DMS114 treated with DMSO at 0.1 percent for 48 hours (cell line): Measurements from ENCODE around the gene TNFRSF19.

Experiments used
- DNase-seq: peaks from one replicate; lab custom pipeline; 2025; ENCODE audit not compliant: unreplicated experiment; lab: John Stamatoyannopoulos, UW

Gene TNFRSF19

DNA sequence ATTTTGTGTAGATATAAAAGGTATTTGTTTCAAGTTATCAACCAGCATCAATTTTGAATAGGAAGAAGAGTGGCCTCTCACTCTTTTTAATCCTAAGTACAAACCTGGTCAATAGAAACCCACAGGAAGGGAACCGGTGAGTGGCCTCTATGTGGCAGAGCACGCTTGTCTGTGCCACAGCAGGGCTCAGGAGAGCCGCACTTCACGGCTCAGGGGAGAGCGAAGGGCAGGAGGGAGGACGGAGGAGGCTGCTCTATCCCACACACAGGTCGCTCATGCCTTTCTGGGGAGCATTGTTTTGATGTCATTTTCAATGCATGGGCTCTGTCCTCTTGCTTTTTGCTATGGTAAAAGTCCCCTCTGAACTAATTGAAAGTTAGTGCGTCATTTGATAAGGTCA, 57.2 kb downstream of the TNFRSF19 start:
- DNase-seq = no peak

DNA sequence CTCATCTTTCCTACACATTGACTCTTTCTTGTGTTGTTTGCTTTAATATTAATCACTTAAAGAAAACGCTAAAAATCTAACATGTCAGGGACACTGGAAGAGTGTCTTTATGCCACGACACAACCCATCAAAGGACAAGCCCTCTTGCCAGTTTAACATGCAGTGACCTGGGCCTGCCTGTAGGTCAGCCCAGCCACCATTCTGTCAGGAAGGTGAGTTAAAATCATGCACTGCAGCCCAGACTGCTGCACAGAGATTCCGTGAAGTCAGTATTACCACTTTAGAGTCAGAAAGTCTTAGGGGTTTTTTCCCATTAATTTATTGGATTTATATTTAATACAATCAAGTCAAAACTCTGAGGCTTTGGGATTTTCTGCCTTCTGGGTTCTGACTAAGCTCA, 58.0 kb downstream of the TNFRSF19 start:
- DNase-seq = no peak

DNA sequence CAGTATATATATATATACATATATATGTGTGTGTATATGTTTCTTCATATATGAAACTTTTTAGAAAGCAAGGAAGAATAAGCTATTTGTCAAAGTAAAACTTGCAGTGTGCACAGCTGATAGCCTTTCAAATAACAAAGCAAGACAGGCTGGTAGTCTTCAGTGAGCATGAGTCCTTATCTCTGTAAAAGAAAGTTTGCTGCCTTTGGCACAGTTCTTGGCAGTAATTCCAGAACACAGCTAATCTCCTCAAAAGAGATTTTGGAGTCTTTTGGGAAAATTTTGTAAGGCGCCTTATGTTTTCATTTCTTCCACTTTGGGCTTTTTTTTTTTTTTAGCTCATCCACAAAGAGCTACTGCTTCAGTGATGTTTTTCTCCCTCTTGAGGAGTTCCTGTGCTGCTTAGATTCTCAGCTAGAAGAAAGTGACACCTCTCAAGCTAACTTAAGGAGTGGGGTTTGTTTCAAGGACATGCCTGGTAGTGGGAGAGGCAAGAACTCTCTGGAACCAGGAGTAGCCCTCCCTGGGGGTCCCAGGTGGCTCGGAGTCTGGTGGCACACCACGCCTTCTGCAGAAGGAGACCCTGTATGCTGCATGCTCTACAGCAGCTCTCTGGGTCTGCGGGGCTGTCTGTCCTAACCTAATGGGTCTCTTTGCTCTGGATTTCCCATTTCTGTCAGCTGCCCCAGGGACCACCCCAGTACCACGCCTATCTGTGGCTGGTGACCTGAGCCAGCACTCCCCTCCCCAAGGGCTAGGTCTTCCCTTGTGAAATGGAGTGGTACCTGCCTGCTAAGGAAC, 58.8 kb downstream of the TNFRSF19 start:
- no peak for DNase-seq

DNA sequence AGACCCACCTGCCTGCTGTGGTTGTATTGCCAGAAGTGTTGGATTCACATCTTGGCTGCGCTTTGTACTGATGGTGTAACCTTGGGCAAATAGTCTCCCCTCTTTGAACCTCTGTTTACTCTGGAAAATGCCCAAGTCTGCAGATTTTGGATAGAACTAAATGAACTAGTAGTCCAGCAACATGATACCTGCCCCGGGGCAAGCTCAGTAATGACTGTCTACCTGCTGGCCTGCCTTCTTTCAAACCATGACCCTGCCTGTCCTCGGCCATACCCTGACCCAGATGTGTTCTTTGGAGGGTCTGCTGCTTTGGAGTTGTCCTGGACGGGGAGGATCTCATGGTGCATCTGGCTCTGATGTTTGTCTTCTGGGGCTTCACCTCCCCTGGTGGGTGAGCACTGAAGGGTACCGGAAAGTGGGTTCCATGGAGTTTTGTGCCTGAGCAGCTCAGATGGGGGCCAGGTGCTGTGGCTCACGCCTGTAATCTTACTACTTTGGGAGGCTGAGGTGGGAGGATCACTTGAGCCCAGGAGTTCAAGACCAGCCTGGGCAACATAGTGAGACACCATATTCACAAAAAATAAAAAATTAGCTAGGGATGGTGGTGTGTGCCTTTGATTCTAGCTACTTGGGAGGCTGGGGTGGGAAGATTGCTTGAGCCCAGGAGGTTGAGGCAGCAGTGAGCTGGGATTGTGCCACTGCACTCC, 59.5 kb downstream of the TNFRSF19 start:
- DNase-seq = no peak

DNA sequence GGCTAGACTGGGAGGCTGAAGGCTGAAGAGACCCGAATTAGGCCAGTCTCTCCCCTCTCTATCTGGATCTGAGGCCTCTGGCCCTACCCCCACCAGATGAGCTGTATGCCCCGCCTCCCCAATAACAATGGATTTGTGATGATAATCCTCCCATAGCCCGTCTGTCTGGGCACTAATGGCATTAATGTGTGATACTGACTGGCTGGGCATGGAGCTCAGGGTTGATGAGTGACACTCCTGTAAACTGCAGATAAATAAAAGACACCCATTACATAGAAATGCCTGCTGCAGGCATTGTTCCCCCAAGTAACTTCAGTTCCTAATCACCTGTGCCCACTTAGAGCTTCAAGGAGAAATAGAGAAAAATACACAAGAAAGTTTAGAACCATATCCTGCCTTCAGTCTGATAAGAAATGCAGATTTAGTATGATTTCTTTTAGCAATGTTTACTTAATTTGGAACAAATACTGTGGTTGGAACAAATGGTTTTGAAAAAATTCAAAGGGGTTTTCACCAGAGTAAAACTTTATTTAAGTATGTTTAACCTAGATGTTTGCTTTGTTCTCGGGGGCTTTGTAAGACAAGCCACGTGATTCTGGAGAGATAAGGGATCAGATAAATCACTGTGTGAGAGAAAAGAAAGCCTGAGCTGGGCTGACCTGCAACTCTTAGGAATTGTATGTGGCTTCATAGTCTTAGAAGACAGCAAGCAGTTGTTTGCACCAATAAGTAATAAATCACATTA, 60.3 kb downstream of the TNFRSF19 start:
- no peak for DNase-seq

DNA sequence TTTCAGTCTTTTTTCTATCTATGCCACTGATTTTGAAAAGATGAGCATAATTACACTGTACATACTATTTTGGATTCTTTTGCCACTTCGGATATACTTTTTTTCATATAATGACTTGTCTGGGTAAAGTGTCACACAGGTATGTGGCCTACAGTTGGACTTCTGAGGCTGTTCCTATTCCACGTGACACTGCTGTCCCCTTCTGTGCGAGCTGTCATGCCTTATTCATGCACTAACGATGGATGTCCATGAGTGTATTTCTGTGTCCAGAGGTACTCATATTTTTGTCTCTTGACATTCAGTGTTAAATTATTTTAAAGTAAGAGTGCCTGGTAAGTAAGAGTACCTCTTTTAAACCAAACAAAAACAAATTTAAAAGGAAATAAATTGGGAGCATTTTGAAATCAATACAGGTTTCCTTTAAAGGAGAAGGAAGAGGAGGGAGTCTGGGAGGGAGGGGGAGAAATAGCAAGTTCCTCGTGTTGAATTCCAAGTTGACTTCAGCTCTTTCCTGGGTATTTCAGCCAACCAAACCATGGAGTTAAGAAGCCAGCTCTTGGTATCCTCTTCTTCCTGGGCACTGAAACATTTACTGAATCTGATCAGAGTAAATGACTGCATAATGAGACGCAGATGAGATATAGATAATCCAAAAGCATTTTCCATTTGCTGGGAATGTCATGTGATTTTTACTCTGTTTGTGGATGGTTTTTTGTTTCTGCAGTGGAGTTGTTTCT, 61.3 kb downstream of the TNFRSF19 start:
- no peak for DNase-seq

DNA sequence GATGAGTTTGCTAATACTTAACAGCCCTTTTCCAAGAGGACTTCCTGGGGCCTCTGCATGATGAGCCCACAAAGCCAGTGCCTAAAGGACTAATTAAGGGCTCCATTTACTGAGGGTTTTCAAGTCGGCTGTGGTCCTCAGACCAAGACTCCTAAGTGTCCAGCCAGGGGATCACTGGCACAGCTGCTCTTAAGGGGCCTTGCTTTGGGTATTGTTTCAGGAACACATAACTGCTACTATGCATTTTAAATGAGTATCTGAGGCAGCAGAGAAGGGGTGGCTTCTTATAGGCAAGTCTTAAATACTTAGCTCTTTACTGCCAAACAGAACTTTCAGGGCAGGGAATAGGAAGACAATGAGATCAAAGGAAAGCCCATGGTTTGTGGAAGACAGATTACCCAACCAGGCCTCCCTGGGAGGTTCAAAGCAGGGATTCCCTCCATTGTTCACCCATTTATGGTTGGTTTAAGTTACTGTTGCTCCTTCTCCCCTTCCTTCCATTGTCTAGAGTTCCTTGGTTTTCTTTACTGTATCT, 61.9 kb downstream of the TNFRSF19 start:
- DNase-seq = no peak

DNA sequence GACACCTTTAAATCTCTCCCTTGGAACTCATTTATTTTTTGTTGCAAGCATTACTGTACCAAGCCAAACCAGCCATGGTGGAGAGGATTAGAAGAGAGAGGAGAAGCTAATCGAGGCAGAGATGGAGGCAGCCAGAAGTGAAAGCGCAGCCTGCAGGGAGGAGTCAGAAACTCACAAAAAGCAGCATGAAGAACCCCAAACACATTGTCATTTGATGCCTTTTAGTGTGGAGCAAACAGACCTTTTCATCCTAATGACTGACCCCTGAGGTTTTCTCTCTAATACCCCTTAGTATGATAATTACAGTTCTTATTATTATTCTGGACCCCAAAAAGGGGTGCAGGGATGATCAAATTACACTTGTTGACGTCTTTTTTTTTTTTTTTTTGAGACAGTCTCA, 62.5 kb downstream of the TNFRSF19 start:
- no peak for DNase-seq

DNA sequence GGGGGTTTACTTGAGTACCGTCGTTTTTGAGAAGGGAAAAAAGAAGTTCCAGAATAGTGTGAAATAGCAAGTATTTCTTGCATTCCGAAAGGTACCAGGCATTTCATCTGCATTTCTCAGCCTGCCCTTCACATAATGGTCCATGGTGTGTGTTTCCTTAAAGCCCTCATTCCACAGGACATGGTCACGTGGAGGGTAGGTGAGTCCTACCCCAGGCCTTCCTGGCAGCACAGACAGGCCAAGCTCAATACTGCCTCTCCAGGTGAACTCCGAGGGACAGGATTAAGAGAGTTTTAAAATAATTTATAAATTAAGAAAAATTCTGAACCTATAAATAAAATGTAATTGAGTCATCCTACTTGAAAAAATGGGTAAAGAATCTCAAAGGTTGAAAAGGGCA, 64.7 kb downstream of the TNFRSF19 start:
- DNase-seq = no peak

DNA sequence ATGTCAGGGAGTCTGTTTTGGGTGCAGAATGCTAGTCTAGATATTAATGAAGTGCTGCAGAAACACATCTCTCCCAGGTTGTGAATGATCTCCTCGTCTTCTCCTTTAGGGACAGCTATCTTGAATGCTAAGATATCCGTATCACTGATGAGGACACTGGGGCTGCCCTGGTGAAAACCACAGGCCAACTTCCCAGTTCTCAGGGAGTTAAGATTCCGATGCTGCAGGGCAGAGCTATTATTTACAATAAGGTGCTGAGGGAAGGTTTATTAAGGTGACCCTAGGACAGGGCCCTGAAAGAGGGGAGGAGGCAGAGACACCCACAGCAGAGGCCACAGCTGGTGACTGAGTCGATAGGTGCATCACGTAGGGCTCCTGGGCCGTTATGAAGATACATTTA, 66.1 kb downstream of the TNFRSF19 start:
- DNase-seq = no peak

DNA sequence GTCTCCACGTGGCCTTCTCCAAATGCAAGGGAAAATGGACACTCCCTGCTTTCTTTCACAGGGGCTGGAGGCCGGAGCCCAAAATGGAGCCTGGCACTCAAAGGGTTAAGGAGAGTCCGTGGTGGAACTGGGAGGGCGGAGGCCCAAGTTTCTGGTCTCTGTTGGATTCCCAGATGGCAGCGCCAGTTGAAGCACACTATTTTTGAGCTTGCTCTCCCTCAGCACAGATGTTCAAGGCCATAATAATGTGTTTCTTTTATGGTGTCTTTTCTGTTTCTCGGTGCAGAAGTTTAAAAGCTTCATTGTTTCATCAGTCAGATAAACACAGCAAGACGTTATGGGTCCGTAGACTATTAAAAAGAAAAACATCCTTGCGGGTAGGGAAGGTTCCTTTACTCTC, 67.6 kb downstream of the TNFRSF19 start:
- DNase-seq = no peak

DNA sequence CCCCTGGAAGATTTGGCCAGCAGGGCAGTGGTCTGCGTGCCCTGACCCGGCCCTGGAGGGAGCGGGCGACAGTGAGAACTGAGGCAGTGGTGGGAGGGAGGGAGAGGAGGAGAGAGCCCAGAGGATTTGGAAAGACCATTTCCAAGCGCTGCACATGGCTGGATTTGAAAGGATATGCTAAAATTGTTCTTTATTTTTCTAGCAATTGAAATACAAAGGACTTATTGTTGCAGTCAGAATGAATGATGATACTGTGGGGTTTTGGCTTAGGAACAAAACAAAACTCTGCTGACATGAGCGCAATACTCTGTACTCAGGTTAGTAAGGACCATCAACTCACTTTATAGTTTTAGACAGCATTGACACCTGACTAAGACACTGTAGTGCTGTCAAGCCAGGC, 69.5 kb downstream of the TNFRSF19 start:
- DNase-seq = no peak

DNA sequence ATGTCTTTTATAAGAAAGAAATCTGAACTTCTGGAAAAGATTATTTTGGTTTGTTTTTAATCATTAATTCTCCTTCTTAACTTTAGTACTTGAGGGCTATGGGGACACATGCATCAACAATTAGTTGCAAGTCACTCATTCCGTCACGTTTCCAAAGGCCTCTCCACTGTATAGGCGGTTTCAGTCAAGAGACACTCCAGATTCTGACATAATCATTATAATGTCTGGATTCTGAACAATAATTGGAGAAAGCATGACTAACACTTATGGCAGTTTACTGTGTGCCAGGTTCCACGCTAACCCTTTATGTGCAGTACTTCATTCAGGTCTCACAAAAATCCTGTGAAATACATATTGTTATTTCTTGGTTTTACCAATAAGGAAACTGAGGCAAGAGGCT, 71.9 kb downstream of the TNFRSF19 start:
- DNase-seq = no peak

DNA sequence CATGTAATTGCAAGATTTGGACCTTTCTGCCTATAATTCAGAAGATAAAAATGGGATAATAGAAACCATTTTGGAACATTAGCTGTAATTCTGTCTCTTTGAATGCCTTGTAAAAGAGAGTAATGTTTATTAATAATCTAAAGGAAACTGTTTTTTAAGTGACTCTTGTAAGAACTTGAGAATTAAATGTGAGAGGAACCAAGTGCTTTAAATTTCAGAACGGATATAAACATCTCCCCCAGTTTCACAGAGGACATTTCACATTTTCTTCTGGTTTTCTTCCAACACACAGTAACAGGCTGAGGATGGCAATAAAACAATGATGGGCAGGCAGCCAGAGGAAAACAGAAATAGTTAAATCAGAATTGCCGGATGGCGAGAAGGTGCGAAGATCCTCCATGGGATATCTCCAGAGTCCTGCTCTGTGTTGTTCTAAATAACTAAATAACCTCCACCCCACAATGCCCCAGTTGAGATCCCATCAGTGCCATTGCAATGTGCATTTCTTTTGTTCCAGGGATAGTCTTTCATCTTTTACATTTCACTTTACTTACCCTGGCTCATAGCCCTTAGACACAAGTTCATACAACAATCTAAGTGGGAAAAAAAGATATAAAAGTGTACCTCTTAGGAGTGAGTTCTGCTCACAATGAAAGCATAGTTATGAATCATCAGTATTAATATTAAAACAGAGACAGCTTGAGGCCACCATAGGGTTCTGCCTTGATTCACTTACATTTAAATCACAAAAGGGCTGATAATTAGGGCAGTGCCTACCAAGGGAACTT, 73.3 kb downstream of the TNFRSF19 start:
- DNase-seq = no peak

DNA sequence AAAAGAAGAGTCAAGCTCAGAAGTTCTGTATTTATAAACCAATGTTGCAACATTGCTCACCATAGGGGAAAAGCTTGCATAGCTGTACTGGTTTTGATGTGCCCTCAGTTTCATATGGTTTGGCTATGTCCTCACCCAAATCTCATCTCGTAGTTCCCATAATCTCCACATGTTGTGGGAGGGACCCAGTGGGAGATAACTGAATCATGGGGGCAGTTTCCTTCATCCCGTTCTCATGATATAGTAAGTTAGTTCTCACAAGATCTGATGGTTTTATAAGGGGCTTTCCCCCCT, 73.9 kb downstream of the TNFRSF19 start:
- DNase-seq = no peak

DNA sequence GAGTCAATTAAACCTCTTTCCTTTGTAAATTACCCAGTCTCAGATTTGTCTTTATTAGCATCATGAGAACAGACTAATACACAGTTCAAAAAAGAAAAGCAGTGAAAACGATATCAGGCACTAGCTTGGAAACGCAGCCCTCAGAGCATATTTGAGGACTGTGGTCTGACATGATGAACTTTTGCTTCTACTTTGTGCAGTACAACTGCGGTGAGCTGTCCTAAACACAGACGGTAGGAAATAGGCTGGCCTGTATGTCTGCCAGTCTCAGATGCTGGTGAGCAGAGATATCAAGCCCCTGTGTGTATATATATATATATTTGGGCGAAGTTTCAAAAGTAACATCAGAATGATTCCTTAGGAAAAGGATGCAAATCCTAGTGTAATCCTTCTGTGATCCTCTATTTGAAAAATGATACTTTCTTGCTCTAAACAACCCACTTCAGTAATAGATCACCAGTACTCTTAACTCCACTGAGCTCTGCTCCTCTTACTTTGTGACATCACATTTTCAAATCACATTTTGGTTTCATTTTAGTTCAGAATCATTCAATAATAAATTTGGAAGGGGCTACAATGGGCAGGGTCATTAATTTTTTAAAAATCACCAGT, 74.4 kb downstream of the TNFRSF19 start:
- DNase-seq = no peak

DNA sequence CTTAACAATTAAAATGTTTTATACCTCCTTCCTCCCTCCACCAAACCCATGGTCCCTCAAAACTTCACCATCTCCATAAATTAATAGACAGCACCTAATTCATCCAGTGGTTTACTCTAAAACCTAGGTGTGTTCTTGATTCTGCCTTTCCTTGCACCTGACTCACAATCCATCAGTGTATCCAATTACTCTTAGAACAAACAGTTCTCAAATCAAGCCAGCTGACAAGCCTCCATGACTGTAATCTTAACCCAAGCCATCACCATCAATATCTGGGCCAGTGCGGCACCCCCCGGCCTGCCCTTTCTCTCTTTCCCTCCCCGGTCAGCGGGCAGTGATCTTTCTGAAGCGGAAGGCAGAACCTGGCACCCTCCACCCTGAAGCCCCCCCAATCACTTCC, 75.6 kb downstream of the TNFRSF19 start:
- no peak for DNase-seq

DNA sequence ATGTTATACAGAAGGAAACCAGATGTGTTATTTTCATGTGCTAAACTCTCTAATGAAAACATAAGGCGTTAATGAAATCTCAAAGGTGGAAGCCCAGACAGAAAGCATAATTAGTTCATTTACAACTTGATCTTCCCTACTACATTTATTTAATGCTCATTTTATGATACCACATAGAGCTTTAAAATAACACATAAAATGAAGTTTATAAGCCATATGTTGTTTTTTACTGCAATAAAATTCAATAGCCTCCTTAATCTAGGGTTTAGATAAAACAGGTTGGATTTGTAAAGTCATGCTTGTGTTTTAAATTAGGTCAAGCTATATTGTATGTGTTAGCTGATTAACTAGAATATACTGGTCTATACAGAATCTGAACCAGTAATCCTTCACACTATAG, 81.2 kb downstream of the TNFRSF19 start:
- DNase-seq = no peak

DNA sequence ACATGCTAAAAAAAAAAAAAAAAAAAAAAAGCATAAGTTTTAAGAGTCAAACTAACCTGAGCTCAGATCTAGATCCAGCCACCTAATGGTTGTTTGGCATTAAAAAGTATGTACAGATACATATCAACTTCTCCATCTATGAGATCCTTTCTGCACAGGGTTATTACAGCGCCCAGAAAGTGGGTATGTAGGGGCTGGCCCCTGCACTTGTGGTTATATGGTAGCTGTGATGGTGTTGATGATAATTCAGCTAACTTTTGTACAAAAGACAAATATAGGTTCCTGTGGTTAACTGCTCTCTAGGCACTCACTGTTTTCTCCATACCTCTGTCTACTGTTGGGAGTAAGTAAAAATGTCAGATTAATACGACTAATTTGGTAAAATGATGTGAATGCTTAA, 81.7 kb downstream of the TNFRSF19 start:
- no peak for DNase-seq
